Measurements from ENCODE around the gene AFF4.
"Not testable (repeated sequence)": the region's sequence is repeated elsewhere in the genome, so short reads cannot be mapped to it uniquely, and the experiment has no call there.

Gene AFF4

DNA sequence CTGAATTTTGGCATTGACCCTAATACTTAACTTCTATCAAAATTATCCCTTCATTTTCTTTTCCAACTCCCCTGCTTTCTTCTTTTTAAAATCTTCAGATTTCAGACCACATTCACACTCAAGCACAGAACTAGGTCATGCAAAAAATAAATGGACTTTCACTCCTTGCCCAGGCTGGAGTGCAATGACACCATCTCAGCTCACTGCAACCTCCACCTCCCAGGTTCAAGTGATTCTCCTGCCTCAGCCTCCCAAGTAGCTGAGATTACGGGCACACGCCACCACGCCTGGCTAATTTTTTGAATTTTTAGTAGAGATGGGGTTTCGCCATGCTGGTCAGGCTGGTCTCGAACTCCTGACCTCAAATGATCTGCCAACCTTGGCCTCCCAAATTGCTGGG is 108.4 kb downstream of the AFF4 start:
- DNase-seq (ENCODE audit: low read depth) = not testable (repeated sequence)

DNA sequence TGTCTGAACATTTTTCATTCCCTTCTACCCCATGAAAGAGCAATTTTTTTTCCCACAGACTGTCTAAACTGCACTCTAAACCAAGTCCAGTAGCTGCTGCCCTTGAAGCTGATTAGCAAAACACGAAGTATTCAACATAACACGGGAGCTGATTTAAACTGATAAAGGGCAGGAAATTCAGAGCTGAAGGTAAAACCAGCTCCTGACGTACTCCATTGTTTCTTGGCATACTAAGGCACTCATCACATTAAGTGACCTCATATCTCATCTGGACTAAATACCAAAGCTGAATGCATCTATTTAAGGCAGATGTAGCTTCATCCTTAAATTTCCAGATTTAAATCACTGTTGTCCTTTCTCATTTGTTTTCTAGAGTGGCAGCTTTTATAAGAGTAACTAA is 109.1 kb downstream of the AFF4 start:
- no peak for DNase-seq (ENCODE audit: low read depth)

DNA sequence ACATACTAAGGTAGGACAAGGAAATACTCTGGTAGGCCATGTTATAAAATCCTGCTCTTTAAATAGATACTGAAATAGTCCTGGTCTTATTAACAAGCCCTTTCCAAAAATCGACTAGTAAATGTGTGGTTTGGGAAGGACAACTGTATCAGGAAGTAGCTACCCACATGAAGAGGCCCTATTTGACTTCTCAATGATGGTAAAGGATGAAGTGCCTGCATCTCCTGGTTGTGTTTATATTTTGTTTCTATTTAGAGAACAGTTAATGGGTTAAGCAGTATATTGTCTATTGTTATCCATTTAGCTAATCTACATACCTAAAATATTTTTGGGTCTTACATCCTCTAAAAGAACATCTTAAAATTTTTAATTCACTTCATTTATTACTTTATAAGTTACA is 109.6 kb downstream of the AFF4 start:
- no peak for DNase-seq (ENCODE audit: low read depth)

DNA sequence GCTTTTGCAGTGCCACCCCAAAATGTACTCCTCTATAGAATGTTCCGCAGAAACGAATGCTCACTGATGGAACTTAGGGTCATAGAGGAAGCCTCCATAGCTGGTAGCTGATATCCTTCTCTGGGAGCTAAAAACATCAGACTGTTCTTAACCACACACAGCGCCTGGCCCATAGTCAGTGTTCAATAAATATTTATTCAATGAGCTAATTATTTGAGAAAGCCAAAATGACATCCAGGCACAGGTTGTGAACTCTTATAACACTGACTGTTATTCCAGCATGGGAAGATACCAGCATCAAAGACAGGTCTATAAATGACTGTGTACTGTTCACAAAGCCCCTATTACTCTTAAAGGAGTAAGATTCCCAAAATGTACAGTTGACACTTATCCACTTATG is 110.1 kb downstream of the AFF4 start:
- DNase-seq (ENCODE audit: low read depth) = no peak

DNA sequence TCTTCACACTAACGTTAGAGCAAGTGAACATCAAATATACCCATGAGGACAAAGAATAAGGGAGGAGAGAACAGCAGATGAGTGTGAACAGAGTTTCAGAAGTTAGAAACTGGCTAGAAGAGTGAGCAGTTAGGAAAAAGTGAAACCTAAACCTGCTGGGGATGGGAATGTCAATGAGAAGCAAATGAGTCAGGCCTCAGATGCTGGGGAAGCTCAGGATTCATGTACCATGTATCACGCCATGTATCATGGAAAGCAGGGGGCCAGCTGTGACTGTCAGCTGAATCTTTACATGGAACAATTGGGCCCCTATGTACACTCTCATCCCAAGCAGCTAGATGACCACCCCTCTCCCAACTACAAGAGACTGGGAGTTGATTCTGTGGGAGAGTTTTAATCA is 113.4 kb downstream of the AFF4 start:
- DNase-seq (ENCODE audit: low read depth) = no peak

DNA sequence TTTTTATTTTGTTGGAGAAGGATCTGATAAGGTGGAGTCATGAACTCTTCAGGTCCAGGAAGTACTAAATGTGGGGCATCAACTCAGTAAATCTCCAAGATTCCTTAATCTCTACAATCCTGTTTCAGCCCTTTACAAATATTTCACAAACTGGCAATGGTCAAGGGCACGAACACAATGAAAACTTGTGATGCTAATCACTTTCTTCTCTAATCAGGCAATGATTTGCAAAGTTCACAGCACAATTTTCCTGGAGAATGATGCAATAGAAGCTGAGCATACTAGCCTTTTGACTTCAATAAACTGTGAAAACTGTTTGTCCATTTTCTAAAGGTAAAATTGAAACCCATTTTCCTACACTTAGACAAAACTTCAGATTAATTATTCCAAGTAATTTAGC is 114.1 kb downstream of the AFF4 start:
- DNase-seq (ENCODE audit: low read depth) = no peak

DNA sequence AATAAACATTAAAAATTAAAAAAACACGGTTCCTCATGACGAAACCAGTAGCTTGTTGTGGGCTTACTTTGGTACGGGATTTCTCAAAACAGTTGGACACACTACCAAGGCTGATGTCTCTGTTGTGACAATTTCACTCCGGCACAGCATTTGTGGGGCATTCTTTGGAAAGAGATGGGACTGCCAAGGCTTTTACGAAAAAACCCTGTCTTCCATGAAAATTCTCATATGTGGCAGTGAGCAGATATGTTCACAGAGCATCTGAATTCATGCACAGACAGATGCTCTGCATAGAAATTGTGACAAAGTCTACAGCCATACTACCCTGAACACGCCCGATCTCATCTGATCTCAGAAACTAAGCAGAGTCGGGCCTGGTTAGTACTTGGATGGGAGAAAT is 115.2 kb downstream of the AFF4 start:
- no peak for DNase-seq (ENCODE audit: low read depth)

DNA sequence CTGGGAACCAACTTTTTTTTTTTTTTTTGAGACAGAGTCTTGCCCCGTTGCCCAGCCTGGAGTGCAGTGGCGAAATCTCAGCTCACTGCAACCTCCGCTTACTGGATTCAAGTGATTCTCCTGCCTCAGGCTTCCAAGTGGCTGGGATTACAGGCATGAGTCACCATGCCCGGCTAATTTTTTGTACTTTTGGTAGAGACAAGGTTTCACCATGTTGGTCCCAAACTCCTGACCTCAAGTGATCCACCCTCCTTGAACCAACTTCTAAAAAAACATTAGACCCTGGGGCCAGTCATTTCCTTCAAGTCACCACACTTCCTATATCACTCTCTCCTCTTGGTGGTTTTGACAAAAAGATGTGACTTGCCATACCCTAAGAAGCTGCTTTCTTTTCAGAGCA is 122.1 kb downstream of the AFF4 start:
- no peak for DNase-seq (ENCODE audit: low read depth)

DNA sequence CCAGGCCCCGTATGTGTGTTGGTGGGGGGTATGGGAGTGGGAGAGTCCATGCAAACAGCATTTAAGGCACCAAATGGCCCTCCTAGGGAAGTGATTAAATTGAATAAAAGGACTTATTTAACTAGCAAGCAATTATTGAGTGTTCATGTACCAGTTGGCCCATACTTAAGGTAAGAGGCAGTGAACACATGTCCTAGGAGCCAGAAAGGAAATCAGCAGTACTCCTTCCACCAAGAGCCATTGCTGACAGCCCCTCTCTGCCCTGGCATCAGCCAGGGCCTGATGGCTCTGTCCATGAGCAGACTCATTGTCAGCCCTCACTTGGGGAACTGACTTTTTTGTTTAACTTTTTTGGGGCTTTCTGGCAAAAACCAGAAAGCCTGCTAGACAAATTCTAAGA is 122.5 kb downstream of the AFF4 start:
- no peak for DNase-seq (ENCODE audit: low read depth)

DNA sequence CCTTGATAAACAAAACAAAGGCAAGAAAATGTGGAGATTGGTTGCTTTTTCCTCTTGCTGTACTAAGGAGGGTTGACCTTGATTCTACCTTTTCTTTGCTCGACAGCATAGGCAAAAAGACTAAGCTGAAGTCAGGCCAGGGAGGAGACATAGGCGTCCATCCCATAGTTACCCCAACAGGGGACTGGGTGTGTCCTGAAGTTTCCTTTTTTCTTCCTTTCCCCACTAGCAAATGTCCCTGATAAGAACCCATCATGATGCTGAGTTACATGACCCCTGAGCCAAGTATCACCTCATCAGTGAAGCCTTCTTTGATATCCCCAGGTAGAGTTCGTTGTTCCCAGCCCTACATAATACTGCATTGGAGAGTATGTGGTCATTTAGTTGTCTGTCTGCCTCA is 123.1 kb downstream of the AFF4 start:
- no peak for DNase-seq (ENCODE audit: low read depth)

DNA sequence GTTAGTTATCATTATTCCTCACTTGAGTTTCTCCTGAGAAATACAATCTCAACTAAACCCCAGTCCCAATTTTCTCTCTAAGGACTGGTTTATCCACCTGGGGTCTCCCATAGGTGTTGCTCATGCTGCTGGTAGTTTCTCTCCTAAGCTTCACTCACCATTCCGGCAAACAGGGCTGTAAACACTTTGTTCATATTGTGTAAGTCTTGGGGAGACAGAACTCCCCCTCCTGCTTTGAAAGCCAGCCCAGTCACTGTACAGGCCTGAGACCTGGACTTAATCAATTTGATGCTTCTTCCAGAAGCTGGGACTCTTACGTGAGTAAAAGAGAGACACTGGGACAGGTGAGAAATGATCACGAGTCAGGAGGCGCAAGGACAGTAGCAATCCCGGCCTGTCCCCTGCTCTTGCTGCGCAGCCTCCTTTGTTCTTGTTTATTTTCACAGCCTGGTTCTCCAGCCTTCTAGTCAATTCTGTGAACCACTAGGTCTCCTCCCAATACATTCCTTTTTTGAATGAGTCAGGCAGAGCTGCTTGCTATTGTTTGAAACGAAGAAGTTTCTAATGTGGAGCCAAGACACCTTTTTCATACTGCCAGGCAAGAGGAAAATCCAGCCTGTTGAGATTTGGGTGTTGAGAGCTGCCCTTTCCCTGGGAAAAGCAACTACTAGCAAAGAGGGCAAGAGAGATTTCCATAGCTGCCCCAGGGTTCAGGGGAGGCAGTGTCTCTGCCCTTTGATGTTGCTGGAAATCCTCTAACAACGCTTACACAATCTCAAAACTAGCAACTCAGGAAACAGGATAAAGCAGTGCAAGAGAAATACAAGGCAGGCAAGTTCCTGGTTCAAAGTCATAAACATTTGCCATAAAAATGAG is 123.8 kb downstream of the AFF4 start:
- DNase-seq (ENCODE audit: low read depth) = no peak

DNA sequence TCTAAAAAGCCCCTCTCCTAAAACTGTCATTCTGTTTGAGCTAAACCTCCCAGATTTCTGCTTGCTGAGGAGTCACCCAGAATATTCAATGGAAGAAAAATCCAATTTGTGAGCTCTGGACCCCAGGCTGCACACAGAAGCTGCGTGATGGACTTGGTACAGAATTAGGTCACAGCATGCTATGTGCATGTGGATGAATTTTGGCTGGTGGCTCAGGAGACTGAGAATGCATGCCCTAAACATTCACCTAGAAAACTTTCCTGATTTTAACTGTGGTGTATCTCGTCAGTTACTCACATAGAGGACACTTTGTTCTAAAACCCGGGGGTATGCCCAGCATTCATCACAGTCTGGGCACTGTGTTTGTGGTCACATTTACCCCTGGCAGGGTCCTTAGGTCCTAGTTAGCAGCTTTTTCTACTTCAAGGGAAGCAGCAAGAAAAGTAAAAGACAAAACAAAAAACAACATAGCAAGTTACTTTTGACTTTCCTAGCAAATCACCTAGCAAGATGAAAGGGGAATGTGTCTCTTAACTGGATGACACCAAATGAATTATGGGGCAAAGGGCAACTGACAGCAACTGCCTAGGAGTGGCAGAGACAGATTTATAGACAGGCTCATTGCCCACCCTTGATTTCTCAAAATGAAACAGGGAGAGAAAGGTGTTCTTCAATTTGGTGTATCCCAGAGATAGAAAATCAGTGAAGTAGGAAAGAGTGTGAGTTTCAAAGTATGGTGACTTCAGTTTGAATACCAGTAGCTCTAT is 124.7 kb downstream of the AFF4 start:
- no peak for DNase-seq (ENCODE audit: low read depth)

DNA sequence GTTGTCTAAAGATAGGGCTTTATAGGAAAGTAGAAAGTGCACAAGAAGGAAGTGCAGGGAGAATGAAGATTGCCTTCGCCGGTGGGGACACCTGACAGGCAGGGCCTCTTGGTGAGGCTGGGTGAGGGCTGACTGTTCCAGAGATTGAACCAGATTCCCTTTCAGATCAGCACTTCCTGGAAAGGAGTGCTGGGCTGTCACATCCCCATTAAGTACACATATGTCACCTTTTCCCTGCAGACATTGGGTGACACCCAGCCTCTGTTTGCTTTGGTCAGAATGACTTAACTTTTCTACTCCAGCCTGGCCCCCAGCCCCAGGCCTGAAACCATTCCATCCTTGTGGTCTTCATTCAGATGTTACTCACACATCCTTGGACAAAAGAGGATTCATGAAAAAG is 125.6 kb downstream of the AFF4 start:
- DNase-seq (ENCODE audit: low read depth) = no peak

DNA sequence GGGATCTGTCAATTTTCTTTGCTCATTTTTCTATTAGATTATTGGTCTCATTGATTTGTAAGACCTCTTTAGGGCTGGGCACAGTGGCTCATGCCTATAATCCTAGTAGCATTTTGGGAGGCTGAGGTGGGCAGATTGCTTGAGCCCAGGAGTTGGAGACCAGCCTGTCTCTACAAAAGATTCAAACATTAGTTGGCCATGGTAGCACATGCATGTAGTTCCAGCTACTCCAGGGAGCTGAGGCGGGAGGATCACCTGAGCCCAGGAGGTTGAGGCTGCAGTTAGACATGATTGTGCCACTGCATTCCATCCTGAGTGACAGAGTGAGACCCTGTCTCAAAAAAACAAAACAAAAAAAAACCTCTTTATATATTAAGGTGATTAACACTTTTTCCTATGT is 126.6 kb downstream of the AFF4 start:
- no peak for DNase-seq (ENCODE audit: low read depth)

DNA sequence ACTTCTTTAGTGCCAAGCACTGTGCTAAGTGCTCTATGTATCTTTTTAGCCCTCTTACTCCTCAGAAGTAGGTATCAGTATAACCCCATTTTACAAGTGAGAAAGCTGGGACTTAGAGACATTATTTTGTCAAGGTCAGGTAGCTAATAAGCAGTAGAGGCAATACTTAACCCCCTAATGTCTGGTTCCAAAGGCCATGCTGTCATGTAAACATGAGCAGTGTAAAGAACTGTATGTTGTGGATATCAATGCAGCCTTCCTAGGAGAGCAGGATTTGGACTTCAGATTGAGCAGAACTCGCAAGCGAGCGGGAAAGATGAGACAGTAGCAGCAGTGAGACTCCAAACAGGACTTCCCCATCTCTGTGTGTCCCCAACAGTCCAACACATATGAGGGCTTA is 129.4 kb downstream of the AFF4 start:
- no peak for DNase-seq (ENCODE audit: low read depth)

DNA sequence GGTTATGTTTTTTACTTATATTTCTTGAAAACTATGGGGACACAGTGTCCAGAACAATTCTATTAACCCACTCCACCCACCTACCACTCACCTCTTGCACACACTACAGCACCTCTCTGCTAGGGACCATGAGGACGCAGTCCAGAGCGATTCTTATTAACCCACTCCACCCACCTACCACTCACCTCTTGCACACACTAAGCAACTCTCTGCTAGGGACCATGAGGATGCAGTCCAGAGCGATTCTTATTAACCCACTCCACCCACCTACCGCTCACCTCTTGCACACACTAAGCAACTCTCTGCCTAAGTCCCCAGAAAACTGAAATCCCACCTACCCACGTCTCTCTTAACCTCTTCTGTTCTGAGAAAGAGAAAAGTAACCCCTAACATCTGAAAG is 130.8 kb downstream of the AFF4 start:
- DNase-seq (ENCODE audit: low read depth) = no peak

DNA sequence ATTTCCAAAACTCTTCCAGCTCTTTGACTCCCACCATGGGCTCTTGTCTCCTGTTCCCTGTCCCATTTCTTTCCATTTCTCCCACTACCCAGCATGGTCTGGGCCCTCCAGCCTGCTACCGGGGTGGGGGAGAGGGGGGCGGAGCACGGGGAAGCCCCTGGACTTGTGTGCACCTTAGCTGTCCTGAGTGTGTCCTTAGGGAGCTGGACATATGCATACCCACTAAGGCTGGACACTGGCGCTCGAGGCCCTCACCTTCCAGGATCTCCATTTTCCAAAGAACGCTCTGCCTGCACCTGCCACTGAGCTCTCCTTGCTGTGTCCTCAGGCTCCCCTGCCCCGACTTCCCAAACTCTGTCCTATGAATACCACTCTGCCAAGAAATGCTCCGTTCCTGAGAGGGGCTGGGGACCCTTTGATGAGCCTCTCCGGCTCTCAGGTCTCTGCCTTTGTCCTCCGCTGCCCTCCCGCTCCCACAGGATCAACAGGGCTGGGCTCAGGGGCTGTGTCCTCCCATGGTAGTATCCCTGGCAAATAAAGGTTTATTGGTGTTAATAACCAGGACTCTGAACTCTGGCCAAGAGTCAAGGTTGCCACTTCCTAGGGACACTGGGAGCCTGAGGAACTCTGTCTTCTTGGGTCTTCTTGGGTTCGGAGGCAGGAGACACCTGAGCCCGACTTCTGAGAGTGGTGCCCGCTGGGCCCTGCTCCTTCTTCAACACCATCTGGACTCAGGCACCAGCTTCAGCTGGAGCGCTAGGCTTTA is 132.2 kb downstream of the AFF4 start:
- no peak for DNase-seq (ENCODE audit: low read depth)

DNA sequence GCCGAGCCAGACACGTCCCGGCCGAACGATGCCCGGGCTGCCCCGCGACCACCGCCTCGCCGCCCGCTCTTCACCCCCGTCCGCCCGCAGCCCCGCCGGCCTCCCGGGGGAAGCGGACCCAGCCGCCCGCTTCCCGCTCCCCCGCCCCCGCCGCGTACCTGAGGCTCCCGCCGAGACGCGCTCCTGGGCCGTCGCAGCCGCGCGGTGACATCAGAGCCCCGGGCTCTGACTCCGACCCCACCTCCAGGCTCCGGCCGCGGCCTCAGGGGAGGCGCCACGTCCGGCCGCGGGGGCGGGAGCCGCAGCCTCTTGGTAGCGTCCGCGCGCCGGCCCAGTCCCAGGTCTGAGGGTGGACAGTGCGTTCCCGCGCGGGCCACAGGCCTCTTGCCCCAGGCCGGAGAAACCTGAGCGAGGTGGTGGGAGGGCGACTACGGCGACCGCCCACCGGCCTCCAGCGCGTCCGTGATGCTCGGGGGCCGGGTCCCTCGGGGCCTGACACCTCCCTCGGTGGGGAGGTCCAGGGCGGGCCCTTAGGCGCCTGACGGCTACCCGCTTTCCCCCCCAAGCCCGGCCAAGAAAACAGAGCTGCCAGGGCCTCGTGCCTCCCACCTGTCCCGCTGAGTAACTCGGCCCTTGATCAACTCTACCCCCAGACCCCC is 132.9 kb downstream of the AFF4 start, which contains the start of gene SHROOM1:
Gene SHROOM1, minus strand, starts transcription at position 212 of the 659 bp plus-strand sequence. CDS start 4,507 bp downstream, outside the sequence.
- DNase-seq (ENCODE audit: low read depth) = no peak

DNA sequence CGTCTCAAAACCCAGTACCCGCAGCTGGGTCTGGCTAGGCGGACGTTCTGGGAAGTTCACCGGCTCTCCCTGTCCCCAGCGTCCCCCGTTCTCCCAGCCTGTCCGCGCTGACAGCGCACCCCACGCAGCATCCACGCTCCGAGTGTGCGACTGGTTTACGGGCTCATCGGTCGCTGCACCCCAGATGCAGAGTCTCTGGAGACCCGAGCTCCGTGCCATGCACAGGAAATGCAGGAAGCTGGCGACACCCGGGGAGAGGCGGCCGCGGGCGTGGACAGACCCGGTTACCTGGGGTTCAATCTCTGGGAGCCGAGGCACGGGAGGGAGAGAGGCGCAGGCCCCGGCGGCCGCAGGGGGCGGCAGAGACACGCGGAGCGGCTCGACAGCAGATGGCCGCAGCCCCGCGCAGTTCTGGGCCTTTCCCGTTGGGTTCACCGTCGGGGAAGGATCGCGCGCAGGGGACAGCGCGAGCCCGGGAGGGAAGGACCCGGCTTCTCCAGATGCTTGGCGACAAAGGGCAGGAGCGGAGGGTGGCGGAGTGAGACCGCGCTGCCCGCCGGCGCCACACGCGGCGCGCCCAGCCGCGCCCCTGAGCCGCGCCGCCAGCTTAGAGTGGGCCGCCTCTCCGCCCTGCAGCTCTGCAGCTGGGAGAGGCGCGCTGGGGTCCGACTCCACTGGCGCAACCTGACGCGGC is 133.5 kb downstream of the AFF4 start:
- no peak for DNase-seq (ENCODE audit: low read depth)

DNA sequence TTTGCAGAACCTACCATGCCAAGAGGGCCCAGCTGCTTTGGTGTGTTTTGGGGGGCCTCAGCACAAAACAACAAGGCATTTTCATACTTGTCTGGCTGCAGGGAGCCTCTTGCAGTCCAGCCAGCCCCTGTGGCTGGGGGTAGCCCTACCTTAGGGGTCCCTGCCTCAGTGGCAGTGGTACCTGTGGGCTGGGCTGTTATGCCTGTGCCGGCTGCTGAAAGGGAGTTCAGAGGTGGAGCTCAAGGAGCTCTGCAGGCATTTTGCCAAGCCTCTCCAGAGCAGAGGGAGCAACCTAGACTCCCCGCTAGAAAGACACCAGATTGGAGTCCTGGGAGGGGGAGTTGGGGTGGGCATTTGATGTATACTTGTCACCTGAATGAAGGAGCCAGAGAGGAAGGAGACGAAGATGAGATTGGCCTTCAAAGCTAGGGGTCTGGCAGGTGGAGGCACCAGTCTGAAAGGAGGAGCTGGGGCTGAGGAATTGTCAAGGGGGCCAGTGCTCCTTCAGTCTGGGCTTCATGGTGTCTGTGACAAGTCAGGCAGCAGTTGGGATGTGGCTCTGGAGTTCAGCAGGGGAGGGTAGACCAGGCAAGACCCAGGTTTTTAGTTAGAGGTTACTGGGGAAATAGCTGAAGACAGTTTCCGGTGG is 134.5 kb downstream of the AFF4 start:
- DNase-seq (ENCODE audit: low read depth) = no peak

Data from fibroblast of the conjunctiva (primary cell).